CD4-positive, alpha-beta T cell treated with Interleukin-12 subunit alpha and Interleukin-12 subunit beta, for 1 hour (primary cell): ENCODE measurements around the gene MPRIP.
"Not testable (repeated sequence)": the region's sequence is repeated elsewhere in the genome, so short reads cannot be mapped to it uniquely, and the experiment has no call there.

ENCODE experiments used
- DNase-seq: peaks from one replicate; pipeline ENCODE4 v3.0.0-alpha.2; 2020

MPRIP gene, protein sequence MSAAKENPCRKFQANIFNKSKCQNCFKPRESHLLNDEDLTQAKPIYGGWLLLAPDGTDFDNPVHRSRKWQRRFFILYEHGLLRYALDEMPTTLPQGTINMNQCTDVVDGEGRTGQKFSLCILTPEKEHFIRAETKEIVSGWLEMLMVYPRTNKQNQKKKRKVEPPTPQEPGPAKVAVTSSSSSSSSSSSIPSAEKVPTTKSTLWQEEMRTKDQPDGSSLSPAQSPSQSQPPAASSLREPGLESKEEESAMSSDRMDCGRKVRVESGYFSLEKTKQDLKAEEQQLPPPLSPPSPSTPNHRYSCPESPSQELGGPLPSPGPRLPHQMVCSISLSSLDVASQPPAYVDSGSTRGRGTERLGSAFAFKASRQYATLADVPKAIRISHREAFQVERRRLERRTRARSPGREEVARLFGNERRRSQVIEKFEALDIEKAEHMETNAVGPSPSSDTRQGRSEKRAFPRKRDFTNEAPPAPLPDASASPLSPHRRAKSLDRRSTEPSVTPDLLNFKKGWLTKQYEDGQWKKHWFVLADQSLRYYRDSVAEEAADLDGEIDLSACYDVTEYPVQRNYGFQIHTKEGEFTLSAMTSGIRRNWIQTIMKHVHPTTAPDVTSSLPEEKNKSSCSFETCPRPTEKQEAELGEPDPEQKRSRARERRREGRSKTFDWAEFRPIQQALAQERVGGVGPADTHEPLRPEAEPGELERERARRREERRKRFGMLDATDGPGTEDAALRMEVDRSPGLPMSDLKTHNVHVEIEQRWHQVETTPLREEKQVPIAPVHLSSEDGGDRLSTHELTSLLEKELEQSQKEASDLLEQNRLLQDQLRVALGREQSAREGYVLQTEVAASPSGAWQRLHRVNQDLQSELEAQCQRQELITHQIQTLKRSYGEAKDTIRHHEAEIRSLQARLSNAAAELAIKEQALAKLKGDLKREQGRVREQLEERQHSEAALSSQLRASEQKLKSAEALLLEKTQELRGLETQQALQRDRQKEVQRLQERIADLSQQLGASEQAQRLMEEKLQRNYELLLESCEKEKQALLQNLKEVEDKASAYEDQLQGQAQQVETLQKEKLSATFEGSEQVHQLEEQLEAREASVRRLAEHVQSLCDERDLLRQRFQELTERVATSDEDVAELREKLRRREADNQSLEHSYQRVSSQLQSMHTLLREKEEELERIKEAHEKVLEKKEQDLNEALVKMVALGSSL (N-terminal part only)

DNA sequence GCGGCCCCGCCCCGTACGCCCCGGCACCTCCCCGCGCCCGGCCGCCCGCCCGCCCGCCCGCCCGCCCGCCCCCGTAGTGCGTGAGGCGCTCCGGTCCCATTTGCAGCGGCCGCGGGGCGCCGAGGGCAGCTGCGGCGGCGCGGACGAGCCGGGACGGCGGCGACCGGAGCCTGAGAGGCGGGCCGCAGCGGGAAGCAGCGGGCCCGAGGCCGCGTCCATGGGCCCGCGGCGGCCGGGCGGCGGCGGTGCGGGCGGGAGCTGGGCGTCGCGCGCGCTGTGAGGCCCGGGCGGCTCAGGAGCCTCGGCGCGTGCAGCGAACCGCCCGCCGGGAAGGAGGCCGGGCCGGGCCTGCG is at the start of gene MPRIP:
MPRIP (plus strand) TSS at position 74 of the 353 bp plus-strand sequence. CDS start 392 bp downstream, outside the sequence.
- DNase-seq: no peak

DNA sequence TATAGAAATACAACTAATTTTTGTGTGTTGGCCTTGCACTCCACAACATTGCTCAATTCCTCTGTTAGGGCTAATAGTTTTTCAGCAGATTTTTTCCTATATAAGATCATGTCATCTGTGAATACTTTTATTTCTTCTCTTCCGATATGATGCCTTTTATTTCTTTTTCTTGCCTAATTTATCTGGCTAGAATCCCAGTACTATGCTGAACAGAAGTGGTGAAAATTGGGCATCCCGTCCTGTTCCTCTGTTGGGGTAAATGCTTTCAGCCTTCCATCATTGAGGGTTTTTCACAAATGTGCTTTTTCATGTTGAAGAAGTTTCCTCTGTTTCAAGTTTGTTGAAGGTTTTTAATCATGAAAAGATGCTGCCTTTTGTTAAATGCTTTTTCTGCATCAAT is 47.6 kb upstream of the MPRIP start:
- no peak for DNase-seq

DNA sequence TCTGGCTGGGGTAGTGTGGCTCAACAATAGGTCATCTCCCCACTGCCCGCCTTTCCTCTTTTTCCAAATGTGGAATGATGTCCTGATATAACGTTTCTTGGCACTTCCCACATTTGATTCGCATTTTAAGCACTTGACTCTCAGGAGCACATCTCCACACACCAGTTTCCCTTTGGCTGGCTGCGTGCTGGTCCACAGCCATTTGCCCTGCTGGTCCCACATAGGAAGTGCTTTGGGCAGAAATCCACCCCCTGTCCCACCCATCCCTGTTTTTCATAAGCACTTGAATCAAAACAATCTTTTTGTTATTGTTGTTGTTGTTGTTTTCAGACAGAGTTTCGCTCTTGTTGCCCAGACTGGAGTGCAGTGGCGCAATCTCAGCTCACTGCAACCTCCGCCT is 46.3 kb upstream of the MPRIP start:
- no peak for DNase-seq

DNA sequence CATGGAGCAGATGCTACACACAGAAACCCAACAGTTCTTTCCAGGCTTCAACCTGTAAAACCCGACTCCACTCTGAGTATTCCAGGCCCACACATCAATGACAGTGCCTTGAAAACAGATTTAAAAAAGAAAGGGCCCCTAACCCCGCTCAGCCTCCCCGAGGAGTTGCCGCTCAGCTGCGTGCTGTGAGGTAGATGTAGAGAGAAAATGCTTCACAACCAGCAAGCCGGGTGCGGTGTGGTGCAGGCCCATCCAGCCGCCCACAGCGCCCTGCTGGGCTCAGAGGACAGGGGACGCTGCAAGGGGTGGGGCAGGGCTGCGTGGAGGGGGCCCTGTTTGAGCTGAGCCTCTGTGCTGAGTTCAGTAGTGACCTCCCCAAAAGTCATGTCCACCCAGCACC is 45.5 kb upstream of the MPRIP start:
- DNase-seq: not testable (repeated sequence)

DNA sequence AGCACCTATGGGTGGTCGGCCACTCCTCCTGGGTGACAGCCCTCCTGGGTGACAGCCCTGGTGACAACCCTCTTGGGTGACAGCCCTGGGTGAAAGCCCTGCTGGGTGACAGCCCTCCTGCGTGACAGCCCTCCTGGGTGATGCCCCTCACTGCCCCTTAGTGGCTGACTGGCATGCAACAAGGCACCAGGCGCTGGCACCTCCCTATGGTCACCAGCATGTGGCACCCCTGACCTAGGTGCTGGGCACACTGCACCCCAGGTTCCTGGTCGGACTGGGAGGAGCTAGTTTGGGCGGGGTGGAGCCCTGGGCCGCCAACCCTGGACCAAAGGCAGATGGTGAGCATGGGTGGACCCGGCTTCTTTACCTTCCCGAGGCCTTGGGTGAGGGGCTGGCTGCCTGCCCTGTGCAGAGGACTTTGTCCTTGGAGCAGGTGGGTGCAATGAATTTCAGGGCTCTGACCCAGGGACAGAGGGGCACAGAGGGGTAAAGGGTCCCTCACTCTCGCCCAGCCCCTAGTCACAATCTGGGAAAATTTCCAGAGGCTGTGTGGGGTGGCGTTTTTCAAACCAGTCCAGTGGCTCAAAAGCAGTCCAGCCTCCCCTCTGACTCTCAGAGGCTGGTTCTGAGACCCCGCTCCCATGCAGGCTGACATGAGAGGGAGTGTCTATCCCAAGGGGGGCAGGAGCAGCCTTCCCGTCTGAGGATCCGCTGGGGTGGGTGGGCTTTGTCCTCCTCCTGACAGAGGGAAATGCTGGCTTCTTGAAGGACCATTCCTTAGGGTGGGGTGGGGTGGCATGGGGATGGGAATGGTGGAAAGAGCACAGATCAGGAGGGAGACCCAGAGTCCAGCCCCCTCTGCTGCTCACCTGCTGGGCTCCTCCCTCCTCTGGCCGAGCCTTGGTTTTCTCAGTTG is 44.5 kb upstream of the MPRIP start:
- peak; percentile 84 for DNase-seq

DNA sequence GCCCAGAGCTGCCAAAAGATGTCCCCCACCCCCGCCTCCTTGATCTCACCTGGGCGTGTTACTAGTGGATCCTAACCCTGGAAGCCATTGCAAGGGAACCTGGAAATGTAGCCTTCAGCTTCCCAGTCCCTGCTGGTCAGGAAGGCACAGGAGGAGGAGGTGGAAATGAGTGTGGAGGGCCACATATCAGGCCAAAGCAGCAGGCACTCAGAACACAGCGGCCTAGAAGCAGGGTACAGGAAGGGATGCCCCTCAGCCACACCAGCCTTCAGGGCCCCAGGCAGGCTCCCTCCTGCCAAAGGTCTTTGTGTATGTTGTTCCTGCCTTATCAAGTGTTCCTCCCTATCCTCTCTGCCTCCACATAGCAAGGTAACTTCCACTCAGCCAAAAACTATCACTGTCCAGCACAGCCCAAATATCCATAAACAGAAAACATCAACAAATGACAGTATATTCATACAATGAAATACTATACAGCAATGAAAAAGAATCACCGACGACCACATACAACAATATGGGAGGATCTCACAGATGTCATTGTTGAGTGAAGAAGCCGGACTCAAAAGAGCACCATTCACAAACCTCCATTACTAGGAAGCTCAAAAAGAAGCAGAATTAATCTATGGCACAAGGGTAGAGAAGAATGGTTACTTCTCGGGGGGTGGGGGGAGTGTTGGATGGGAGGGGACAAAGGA is 42.2 kb upstream of the MPRIP start:
- no peak for DNase-seq

DNA sequence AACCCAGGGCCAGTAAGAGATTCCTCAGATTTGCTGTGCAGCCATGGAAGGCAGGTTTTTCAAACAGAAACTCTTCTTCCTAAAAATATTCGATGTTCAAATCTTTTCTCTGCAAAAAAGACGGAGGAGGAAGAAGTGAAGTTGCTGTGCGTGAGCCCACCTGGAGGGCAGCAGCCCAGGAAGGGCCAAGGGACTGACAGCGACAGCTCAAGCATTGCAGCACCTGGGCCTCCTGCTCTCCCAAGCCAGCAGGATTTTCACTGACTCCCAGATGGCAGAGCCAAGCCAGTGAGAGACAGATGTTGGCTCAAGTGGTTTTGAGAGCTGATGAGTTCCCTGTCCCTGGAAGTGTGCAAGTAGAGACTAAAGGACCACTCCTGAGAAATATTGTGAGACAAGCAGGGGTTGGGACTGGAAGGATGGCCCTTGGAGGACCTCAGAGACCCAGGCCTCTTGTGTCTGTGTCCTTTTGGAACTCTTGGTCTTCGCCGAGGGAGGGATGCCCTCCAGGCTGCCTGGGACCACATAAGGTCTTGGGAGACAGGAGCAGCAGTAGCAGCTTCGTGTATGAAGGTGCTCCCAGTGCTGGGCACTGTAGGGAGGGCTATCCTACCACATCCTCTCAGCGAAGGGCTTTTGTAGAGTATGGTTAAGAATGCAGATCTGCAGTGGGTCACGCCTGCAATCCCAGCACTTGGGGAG is 41.0 kb upstream of the MPRIP start:
- no peak for DNase-seq

DNA sequence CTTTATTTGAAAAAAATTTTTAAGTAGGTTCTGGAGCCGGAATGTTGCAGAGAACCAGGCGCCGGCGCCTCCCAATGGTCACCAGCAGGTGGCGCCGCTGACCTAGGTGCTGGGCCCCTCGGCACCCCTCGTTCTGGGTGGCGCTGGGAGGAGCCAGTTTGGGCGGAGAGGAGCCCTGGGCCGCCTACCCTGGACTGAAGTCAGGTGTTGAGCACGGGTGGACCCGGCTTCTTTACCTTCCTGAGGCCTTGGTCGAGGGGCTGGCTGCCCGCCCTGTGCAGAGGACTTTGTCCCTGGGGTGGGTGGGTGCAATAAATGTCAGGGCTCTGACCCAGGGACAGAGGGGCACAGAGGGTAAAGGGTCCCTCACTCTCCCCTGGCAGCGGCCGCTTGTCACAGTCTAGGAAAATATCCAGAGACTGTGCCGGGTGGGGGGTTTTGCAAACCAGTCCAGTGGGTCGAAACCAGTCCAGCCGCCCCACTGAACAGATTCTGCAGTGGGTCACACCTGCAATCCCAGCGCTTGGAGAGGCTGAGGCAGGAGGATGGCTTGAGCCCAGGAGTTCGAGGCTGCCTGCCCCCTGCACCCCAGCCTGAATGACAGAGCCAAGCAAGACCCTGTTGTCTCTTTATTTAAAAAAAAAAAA is 40.3 kb upstream of the MPRIP start:
- peak; percentile 79 for DNase-seq

DNA sequence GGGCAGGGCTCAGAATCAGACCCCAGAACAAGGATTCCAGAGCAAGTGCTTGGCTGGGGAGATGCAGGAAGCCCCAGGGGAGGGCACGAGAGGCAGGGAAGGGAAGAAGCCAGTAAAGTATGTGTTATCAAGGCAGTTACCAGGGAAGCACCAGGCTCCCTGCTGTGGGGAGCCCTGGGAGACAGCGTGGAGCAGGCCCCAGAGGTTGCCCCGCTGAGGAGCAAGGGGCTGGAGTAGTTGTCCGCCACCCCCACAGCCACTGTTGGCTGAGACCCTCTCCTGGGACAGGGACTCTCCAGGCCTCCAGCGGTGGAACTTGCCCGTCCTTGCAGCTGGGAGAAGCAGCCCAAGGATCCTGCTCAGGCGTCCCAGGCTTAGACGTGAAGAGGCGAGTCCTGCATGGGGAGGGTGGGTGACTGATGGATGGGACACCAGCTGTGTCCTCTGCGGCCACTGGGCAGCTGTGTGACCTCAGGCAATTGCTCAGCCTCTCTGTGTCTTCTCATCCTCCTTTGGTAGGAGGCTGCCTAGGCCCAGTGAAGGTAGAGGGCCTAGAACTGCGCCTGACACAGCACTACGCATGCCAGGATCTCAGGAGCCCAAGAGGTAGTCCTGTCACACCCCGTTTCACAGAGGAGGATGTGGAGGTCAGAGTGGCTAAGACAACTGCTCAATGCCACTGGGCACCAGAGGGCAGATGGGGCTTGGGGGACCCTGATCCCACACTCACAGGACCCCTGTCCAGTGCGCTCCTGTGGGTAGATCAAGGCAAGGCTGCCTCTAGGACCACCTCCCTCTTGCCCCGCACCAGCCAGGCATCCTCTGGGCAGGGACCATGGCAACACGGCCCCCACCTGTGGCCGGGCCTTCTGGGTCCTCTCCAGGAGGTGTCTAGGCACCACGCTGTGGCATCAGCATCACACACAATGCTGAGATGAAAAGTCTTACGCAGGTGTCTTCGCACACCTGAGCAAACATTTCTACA is 39.2 kb upstream of the MPRIP start:
- DNase-seq: not testable (repeated sequence)

DNA sequence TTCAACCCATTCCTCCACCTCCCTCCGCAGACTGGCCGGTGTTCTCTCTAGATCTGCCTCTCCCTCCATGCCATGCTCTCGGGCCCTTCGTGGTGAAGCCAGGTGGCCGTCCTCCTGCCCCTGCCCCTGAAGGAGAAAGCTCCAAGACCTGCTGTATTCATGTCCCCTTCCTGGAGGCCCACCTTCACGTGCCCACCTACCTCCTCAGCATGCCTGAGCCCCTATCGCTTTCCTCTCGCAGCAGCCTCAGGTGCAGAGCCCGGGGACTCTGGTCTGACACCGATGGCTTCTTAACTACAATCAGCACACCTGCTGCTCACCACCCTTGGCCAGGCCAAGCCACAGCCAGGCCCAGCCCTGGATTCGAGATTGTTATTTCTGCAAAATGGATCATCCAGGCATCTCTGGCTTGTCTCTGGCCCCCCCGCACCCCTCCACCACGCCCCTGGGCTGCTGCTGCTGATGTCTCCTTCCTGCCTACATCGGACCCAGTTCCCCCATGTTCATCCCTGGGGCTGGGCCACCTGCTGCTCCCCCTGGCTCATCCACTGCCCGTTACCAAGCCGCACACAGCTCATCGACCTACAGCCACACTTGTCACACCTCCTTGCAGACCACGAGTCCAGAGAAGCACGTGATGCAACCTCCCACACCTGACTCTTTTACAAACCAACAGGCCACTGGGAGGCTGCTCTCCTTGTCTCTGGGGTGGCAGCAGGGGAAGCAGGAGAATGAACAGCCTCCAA is 37.8 kb upstream of the MPRIP start:
- DNase-seq: no peak

DNA sequence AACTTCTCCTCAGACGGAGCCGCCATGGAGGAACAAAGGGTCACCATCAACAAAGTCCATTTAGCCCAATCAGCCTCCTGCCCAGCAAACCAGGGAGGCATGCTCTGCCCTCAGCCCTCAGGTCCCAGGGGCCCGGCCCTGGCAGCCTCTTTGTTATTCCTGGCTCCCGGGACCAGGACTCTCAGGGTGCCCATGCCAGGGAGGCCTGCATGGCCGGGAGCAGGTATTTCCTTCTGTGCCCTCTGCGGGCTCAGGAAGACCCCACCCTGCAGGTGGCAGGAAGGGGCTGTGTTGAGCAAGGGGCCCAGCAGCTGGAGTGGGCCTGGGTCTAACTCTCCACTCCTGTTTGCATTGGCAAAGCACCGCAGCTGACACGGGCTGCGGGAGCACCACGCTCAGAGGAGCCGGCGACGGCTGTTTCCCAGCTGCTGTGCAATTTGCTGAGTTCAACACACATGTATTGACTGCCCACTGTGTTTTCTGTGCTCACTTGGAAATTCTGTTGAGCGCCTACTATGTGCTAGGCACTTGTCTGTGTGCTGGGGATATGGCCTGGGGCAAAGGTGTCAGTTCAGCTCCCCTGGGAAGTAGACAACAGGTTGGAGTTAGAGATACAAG is 37.2 kb upstream of the MPRIP start:
- DNase-seq: not testable (repeated sequence)

DNA sequence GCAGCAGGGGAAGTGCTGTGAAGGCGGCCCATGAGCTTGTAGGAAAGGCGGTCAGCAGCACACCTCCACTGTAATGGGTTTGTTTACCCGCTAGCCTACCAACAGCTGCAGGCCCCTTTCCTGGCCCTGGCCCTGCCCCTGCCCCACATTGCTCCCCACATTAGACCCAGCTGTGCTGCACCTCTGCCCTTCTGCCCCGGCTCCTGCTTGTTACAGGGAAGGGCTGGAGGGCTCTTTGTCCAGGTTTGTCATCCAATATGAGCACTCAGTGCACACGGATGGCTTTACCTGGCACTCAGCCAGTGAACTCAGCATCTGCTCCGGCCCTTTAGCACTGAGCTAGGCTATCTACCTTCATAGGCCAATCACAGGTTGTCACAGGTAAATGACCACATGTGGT is 34.4 kb upstream of the MPRIP start:
- DNase-seq: not testable (repeated sequence)

DNA sequence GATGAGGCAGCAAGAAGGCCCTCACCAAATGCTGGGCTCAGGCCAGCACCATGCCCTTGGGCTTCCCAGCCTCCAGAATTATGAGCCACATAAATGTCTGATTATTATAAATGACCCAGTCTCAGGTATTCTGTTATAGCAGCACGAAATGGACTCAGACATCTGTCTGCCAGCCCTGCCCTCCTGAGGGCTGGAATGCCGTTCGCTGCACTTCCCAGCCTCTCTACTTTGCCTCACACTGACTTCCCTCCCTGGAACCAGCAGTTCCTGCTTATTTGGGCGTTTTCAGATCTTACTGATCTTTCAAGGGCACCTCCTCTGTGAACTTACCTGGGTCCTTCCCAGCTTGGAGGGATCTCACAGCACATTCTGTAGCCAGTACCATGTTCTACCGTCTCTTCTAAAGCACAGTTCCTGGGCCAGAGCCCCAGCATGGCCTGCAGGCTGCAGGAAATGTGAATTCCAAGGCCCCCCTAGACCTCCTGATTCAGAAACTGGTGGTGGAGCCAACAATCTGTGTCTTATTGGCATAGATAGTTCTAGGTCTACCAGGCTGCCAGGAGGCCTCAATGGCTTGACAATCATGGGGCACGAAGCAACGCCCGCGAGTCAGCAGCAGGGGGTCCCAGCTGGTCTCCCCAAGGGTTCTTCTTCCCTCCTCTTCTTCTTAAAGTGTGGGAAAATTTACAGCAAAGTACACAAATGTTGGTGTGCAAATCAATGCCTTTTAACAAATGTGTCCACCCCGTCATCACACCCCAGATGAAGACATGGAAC is 33.4 kb upstream of the MPRIP start:
- DNase-seq: not testable (repeated sequence)

DNA sequence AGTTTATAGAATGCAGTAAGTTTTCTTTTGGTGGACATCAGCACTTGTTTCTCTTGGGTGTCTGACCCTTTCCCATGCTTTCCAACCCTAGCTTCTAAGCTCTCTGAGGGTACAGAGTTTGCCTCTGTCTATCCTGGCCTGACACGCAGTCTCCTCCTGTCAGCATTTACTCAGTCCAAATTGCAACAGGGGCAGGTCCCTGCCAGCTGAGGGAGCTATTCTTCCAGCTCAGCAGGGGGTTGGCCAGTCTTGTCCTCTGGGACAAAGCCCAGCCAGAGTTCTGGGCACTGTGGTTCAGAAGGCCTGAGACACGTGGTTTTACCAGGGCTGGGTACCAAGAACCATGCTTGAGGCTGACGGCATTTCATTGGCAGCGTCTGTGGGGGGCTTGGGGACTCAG is 32.3 kb upstream of the MPRIP start:
- not testable (repeated sequence) for DNase-seq

DNA sequence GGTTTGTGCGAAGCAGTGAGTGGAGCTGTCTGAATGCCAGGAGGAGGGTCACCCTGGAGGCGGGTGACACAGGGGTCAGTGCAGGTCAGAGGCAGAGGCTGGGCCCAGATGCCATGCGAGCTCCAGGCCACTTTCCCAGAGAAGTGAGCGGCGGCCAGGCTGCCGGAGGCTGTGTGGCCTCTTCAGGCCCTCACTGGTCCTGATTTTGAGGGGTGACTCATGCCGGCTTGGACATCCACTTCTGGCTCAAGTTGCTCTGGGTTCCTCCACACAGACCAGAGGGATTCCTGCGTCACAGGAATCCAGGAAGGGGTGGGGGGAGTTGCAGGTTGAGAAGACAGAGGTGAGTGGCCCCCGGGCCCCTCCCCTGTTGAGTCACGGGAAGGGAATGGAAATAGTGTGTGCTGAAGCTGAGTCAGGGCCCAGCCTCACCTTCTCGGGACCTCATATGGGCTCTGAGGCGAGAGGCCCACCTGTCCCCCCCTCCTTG is 31.7 kb upstream of the MPRIP start:
- DNase-seq: not testable (repeated sequence)

DNA sequence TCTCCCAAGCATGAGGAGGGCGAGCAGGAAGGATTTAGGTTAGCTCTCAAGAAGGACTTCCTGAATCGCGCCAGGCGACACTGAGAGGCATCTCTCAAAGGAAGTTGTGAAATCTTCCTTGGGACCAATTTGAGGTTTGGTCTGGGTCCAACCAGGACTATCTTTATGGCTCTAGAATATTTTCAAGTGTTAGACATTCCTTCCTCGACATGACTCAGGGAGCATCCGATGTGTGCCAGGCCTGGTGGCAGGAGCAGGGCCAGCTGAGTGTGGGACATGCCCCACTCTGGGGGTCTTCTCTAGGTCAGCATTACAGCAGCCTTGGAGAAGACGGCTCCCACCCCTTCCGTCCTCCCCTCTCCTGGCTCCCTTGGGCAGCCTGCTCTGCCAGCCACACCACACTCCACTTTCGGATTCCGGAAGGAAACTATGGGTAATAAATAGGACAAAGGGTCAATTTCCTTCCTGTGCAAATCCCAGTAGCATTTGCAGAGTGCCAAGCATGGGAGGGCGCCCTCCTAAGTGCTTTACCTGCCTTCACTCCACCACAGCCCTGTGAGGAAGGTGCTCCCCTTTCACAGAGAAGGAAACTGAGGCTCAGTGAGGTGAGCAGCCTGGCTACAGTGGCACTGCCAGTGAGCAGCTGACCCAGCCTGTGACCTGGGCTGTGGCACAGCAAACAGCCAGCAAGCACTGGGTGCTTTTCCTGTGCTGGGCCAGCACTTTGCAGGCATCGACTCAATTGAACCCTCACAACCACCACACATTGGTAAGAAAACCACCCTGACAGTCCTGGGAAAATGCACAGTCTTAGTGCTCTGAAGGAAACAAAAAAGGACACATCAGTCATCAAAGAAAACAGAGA is 31.0 kb upstream of the MPRIP start:
- DNase-seq: not testable (repeated sequence)
